SK-N-MC (cell line): ENCODE measurements around the gene BTAF1.
A peak's percentile ranks its signal among the peaks of the same experiment; 100 is the strongest.

ENCODE experiments used
- EZH2 ChIP-seq: fragments of 200-600 bp; sonication (generic); IDR thresholded peaks from one replicate; pipeline ENCODE4 v1.6.1; 2017; ENCODE audit warnings: antibody characterized with exemption
- FOXP2 ChIP-seq: optimal IDR thresholded peaks from 2 replicates; pipeline ENCODE3; 2011; ENCODE audit warnings: mild to moderate bottlenecking, moderate library complexity; ENCODE audit not compliant: insufficient read depth; ENCODE audit errors: extremely low read length, control extremely low read depth
- POLR2AphosphoS5 ChIP-seq: IDR thresholded peaks from 2 replicates; pipeline ENCODE4 v1.6.1; 2012; ENCODE audit warnings: mild to moderate bottlenecking, low read depth, low read length, borderline replicate concordance

DNA sequence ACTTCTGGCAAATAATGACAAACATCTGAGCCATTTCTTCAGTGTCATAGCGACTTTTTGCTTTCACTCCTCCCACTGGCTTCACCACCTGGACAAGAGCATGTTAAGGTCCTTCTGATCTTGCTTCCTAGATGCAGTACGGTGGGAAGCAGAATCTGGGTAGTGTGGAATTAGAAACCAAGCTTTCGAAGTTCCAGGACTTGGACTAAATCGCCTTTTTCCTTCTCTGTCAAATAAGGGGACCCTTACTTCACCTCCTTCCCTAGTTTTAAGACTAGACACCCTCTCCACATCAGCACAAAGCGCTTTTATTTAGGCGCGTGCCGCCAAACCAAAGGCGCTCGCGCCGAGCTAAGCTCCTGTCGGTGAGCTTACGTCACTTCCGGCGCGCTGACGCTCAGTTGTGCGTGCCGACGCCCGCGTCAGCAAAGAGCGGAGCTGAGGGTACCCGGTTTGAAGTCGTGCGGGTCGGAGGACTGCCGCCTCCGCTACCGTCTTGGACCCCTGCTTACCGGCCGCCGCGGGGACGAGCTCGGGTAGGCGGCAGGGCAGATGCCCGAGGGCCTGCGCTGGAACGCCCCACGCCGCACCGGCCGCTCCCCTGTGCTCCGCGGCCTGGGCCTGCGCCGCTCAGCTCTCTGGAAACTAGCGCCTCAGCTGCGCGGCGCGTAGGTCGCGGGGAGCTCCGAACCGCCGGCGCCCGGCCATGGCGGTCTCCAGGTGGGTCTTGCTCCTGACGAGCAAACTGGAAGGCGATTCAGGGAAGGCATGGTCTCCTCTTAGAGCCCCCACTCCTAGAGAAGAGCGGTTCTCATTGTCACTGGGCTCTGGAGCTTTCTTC, at the start of gene BTAF1:
- TF ChIP-seq POLR2AphosphoS5 (peak; percentile 85), EZH2 (no peak), FOXP2 (peak; percentile 10)
